HepG2 (cell line): ENCODE data around the gene WDR37. TPM values are rescaled to one million over a fixed set of nuclear protein-coding genes. Genes with fewer than 3 reads are reported as not detected.

Experiments used
- ATAC-seq: fragments of 200-7000 bp; cut with Tn5 transposase; 3 replicates; pipeline ENCODE4 v1.9.1; 2020; ENCODE audit warnings: mild to moderate bottlenecking, moderate library complexity
- BruUV-seq: library from RNA; stranded (reverse); fragments of 400-500 nt; replicated peaks from 2 replicates; lab custom pipeline; 2021; lab: Mats Ljungman, UMichigan
- CTCF ChIA-PET: fragments of 300-600 bp; formaldehyde crosslinking; extraction: SDS; loops from one replicate; lab custom pipeline; 2021; ENCODE audit warnings: low total read pairs, inconsistent platforms, low intra/inter-chr PET ratio; lab: Yijun Ruan, JAX
- POLR2A ChIA-PET: fragments of 350-600 bp; sonication (Branson Sonifier 250); formaldehyde crosslinking; loops from one replicate; lab custom pipeline; 2020; ENCODE audit warnings: antibody characterized with exemption, inconsistent platforms; lab: Yijun Ruan, JAX
- DNase-seq: peaks from one replicate; pipeline ENCODE4 v3.0.0-alpha.2; 2015; ENCODE audit warnings: low spot score
- FAIRE-seq: peaks from 3 replicates; lab custom pipeline; 2011; peaks lifted over from hg19 to GRCh38; lab: Jason Lieb, UNC
- H2AFZ ChIP-seq: one replicate; pipeline ENCODE4 v1.6.1; 2011; ENCODE audit warnings: low read length, inconsistent platforms
- H3K27ac ChIP-seq: fragments of 300-600 bp; 3 replicates; pipeline ENCODE4 v1.8.0; 2011; ENCODE audit warnings: mixed run types, mild to moderate bottlenecking, mixed read lengths, low read length, inconsistent platforms; ENCODE audit not compliant: insufficient read depth; ENCODE audit errors: extremely low read length
- H3K27me3 ChIP-seq, 2 experiments: fragments of 200-600 bp in 1 of 2; 2 replicates in 1 of 2; 3 replicates in 1 of 2; pipeline versions ENCODE4 v1.6.0 to v1.8.0; 2011; ENCODE audit warnings: low read length in 2 of 2, mild to moderate bottlenecking in 2 of 2, moderate library complexity in 2 of 2, inconsistent platforms in 1 of 2; ENCODE audit not compliant: insufficient read depth in 2 of 2, control insufficient read depth in 1 of 2
- H3K36me3 ChIP-seq, 2 experiments: fragments of 200-600 bp in 1 of 2; replicated peaks in 1 of 2; 2 replicates in 1 of 2; 3 replicates in 1 of 2; pipeline versions ENCODE4 v1.5.1 to v1.8.0; 2011; ENCODE audit warnings: low read length in 2 of 2, inconsistent platforms in 1 of 2; ENCODE audit not compliant: insufficient read depth in 2 of 2, control insufficient read depth in 1 of 2
- H3K4me1 ChIP-seq: 2 replicates; pipeline ENCODE4 v1.5.1; 2012; ENCODE audit warnings: low read length, inconsistent platforms; ENCODE audit not compliant: insufficient read depth
- H3K4me2 ChIP-seq: 2 replicates; pipeline ENCODE4 v1.6.0; 2011; ENCODE audit warnings: low read depth, low read length, inconsistent platforms
- H3K4me3 ChIP-seq, 3 experiments: fragments of 200-600 bp in 1 of 3; sonication (generic), shearing (Covaris generic) in 1 of 3; replicated peaks in 1 of 3; 2 replicates each; pipeline ENCODE4 v1.5.1; 2011 to 2016; ENCODE audit warnings: low read length in 3 of 3, inconsistent platforms in 2 of 3, low read depth in 2 of 3, mild to moderate bottlenecking in 2 of 3, control low read depth in 1 of 3, mixed read lengths in 1 of 3; ENCODE audit not compliant: insufficient read depth in 1 of 3
- H3K79me2 ChIP-seq: one replicate; pipeline ENCODE4 v1.6.1; 2011; ENCODE audit warnings: low read length, inconsistent platforms; ENCODE audit not compliant: insufficient read depth
- H3K9ac ChIP-seq: 2 replicates; pipeline ENCODE4 v1.6.0; 2011; ENCODE audit warnings: mild to moderate bottlenecking, low read depth, low read length, inconsistent platforms; ENCODE audit not compliant: insufficient read depth
- H3K9me3 ChIP-seq: 2 replicates; pipeline ENCODE4 v1.5.1; 2012; ENCODE audit warnings: mild to moderate bottlenecking, low read length
- H4K20me1 ChIP-seq: 2 replicates; pipeline ENCODE4 v1.6.0; 2011; ENCODE audit warnings: inconsistent platforms, mild to moderate bottlenecking, low read length, moderate library complexity; ENCODE audit not compliant: insufficient read depth
- GPN1 ChIP-seq: sonication (generic); formaldehyde crosslinking; IDR thresholded peaks from 2 replicates; pipeline ENCODE4 v1.5.1; 2020; ENCODE audit warnings: missing genetic modification reagents, borderline replicate concordance
- GZF1 ChIP-seq: sonication (generic); formaldehyde crosslinking; IDR thresholded peaks from 2 replicates; pipeline ENCODE4 v1.5.1; 2020; ENCODE audit warnings: mild to moderate bottlenecking, missing genetic modification reagents
- HNF4A ChIP-seq: sonication (generic); formaldehyde crosslinking; IDR thresholded peaks from 2 replicates; pipeline ENCODE4 v1.4.0; 2020; ENCODE audit warnings: missing genetic modification reagents
- KLF15 ChIP-seq: sonication (generic); formaldehyde crosslinking; IDR thresholded peaks from 2 replicates; pipeline ENCODE4 v1.8.1; 2023; ENCODE audit warnings: borderline replicate concordance, mild to moderate bottlenecking, inconsistent platforms, missing genetic modification reagents, mixed read lengths
- MIER3 ChIP-seq: IDR thresholded peaks from 2 replicates; pipeline ENCODE4 v1.6.1; 2016; ENCODE audit warnings: missing compliant biosample characterization, borderline replicate concordance
- ZHX1 ChIP-seq: sonication (generic); formaldehyde crosslinking; IDR thresholded peaks from 2 replicates; pipeline ENCODE4 v1.8.1; 2022; ENCODE audit warnings: low read depth, mild to moderate bottlenecking, missing genetic modification reagents
- ZKSCAN1 ChIP-seq: fragments of 150-350 bp; IDR thresholded peaks from 2 replicates; pipeline ENCODE4 v1.6.1; 2014; ENCODE audit warnings: low read length
- ZNF292 ChIP-seq: sonication (generic); formaldehyde crosslinking; IDR thresholded peaks from 2 replicates; pipeline ENCODE4 v1.8.1; 2022; ENCODE audit warnings: mild to moderate bottlenecking, low read depth, missing genetic modification reagents, borderline replicate concordance
- ZNF800 ChIP-seq: sonication (generic); formaldehyde crosslinking; IDR thresholded peaks from 2 replicates; pipeline ENCODE4 v1.4.0; 2020; ENCODE audit warnings: missing genetic modification reagents
- WGBS: methylation state at CpG from one replicate; pipeline ENCODE4 v1.1.6; 2017; ENCODE audit warnings: low lambda C conversion rate; 5-methylcytosine and 5-hydroxymethylcytosine counted together
- in situ Hi-C: cut with HindIII; loops from 2 replicates; pipeline ENCODE4 v1.10.0; 2017; ENCODE audit warnings: low pct_unique_long_range_greater_than_20kb; ENCODE audit not compliant: extremely low pct_ligation_motif_present
- intact Hi-C: fragments of 100-400 bp; cut with micrococcal nuclease; formaldehyde crosslinking; loops from one replicate; pipeline ENCODE4 v1.10.0; 2022; ENCODE audit not compliant: unreplicated experiment
- polyA plus RNA-seq, 8 experiments: library from polyadenylated mRNA; depleted of rRNA in 3 of 8; stranded (reverse) in 7 of 8; unstranded in 1 of 8; fragments of >200 nt; fragmentation: Illumina TruSeq in 4 of 8; extraction: Trizol in 4 of 8; gene quantifications; 2 replicates each; pipeline versions ENCODE4 v1.2.1 to v1.2.3, GENCODE V29; 2011 to 2016; ENCODE audit warnings: low read depth in 4 of 8, missing spikeins in 1 of 8, mixed read lengths in 1 of 8; ENCODE audit not compliant: insufficient read depth in 1 of 8
- total RNA-seq, 5 experiments: library from RNA; depleted of rRNA; stranded (reverse); fragments of >200 nt; fragmentation: Illumina TruSeq; extraction: Trizol; gene quantifications; 2 replicates each; pipeline ENCODE4 v1.2.3, GENCODE V29; 2016; ENCODE audit warnings: low read depth in 1 of 5

Gene WDR37
- total and polyA plus RNA-seq, 2 of the 13 experiments (the other 11 are each of a cell fraction or from before 2014, with no cell fraction given), result 5.9 to 7.5 TPM

DNA sequence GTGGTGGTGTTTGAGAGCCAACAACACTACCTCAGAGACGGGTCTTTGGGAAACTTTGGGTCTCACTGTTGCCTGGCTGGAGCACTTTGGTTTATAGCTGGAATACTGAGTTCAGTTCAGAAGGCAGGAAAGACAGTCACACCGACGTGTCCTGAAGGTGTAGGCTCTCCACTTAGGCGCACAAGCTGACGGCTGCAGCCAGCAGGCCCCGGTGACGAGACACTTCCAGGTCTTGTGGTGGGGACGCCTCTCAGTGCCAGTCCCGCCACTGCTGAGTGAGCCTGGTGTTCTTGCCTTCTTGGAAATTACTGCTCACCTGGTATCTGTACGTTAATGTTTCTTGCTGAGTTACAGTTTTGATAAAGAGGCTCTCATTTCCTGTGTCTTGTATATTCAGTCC is 74.0 kb downstream of the WDR37 start:
- FAIRE-seq, result no peak
- CTCF ChIA-PET, result no interaction called here
- H3K36me3 ChIP-seq, result peaks cover 15 to 53% of the 10 kb centered on the region in 2 experiments; a peak in 4 of 5 replicates

More for the DNA sequence above, 74.0 kb downstream of the WDR37 start:
- Histone ChIP-seq H3K9ac (no peak overlapping the region), H4K20me1 (no peaks in the 10 kb centered on the region), H3K79me2 (no peaks in the 10 kb centered on the region), H3K4me2 (no peak overlapping the region), H3K4me3 (no peak overlapping the region), H2AFZ (no peak overlapping the region), H3K9me3 (no peaks in the 10 kb centered on the region), H3K4me1 (no peaks in the 10 kb centered on the region), H3K27me3 (no peaks in the 10 kb centered on the region), H3K27ac (no peak overlapping the region)
- TF ChIP-seq ZKSCAN1 (no peak), KLF15 (CRISPR knock-in tag) (no peak), MIER3 (CRISPR knock-in tag) (no peak), HNF4A (CRISPR knock-in tag) (no peak), ZHX1 (no peak), GPN1 (no peak), ZNF292 (CRISPR knock-in tag) (no peak), GZF1 (CRISPR knock-in tag) (no peak), ZNF800 (no peak)
- POLR2A ChIA-PET, result no interaction called here
- no peak for ATAC-seq
- no peak for DNase-seq
- WGBS, result 97% methylated on average over 6 of the region's 10 CpGs
- intact Hi-C loops, result no loop called here
- in situ Hi-C loops, result no loop called here
- no TSS peak for BruUV-seq
